ENCODE data around the gene CEP76.
"Not testable (repeated sequence)": the region's sequence is repeated elsewhere in the genome, so short reads cannot be mapped to it uniquely, and the experiment has no call there.

Gene CEP76

DNA sequence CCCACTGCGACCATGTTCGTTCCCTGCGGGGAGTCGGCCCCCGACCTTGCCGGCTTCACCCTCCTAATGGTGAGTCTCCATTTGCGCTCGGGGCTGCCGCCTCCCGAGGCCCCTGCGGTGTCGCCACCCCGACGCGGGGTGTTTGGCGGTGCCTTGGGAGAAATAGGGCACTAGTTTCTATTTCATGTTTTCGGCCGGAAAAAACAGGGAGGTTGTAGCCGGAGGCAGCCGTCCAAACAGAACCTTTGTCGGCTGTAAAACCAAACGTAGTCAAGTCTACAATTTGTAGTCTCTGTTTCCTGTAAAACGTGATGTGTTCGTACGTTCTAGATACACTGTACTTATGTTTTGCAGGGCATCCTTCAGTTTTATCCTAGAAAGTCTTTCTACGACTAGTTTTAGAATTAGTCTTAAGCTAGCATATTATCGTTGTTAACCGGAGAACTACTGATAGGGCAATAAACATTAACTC, 609 bp upstream of the CEP76 start:
- no peak for DNase-seq (ENCODE audit: low read depth in 2 of 2)

DNA sequence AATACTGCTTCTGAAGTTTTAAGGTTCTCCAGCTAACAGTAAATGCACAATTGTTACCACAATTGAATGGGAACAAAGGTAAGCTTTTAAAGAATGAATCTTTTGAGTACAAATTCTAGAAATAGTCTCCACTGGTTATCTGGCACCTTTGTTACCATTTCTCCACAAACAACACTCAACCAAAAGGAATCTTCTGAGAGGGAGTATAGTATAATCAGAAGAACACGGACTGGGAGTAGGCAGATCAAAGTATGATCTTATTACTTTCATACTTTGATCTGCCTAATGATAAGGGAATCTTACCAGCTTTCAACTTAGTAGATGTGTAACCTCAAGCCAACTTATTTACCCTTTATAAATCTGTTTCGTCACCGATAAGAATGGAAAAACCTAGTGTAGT, 1.4 kb downstream of the CEP76 start:
- DNase-seq (ENCODE audit: low read depth in 2 of 2): no peak

DNA sequence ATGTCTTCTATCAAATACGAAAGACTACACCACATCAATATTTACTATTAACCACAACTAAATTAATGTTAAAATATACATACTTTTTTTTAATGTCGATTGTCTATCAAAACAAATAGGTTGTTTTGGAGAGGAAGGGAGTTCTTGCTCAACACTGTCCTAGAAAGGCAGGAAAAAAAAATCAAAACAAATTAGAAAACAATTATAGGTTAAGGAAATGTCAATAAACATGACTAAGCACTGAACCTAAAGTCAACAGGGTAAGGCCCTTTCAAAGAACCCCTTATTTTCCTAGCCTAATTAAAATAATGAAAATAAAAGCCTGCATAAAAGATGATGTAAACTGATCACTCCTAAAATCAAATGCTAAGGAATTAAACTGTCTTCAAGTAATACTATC, 2.8 kb downstream of the CEP76 start:
- DNase-seq (ENCODE audit: low read depth in 2 of 2): no peak

DNA sequence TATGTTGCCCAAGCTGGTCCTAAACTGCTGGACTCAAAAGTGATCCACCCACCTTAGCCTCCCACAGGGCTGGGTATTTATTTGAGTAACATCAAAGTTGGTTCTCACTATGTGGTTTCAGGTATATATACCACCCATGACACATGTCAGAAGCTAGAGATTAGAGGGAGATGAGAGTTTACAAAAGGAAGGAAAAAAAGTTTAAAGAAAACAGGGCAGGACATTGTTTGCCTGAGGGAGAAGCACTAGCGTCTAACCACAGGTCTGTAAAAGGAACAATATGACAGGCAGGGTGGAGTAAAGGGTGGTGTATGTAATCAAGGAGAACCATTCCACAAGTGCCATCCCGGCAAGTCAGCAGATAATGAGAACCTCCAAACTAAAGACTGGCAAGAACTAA, 8.5 kb downstream of the CEP76 start:
- DNase-seq (ENCODE audit: low read depth in 2 of 2): no peak

DNA sequence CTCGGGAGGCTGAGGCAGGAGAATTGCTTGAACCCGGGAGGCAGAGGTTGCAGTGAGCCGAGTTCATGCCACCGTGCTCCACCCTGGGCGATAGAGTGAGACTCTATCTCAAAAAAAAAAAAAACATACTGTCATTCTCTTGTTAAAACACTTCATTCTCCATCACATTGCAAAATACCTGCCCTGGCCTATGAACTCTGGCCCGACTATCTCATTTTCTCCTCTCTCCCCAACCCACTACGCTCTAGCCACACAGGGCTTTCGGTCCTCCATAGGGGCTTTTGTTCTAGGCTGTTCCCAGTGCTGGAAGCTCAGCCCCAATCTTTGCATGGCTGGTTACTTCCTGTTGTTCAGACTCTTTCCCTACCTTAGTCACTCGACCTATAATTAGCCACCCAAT, 10.3 kb downstream of the CEP76 start:
- DNase-seq (ENCODE audit: low read depth in 2 of 2): no peak

DNA sequence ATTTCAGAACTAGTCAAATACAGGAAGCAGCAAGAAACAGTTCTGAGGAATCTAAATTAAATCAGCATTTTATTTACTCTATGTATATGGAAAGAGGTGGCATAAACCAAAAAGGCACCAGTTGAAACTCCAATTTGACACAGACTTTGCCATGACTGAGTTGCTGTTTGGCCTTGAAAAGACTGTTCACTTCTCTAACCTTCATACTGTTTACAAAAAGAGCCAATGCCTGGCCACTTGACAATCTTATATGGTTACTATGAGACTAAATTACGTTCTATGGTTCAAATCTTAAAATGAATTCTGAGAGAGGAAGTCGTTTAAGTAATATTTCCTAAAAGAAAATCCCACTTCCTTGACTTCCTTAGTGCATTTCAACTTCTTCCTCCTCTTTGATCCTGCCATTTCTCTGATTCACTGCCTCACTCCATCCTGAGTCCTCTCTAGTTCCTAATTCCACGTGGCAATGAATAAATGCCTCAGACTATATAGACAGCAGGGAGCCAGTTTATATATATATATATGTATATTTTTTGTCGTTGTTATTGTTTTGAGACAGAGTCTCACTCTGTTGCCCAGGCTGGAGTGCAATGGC, 13.2 kb downstream of the CEP76 start:
- DNase-seq (ENCODE audit: low read depth in 2 of 2): no peak

DNA sequence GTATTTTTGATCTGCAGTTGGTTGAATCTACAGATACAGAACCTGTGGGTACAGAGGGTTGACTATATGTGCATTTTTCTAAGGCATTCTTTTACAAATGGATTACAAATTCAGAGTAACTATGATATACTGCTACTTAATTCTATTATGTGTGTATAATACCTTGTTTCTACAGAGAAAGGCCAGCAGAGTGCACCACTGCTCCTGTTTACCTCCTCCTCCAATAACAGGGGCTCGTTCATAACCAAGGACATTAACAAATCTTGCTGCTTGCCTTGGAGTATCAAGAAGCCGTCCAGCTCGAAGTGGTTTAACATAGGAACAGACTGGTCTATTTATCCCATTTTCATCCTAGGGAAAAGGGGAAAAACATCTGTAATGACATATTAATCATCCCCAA, 16.4 kb downstream of the CEP76 start:
- DNase-seq (ENCODE audit: low read depth in 2 of 2): no peak

DNA sequence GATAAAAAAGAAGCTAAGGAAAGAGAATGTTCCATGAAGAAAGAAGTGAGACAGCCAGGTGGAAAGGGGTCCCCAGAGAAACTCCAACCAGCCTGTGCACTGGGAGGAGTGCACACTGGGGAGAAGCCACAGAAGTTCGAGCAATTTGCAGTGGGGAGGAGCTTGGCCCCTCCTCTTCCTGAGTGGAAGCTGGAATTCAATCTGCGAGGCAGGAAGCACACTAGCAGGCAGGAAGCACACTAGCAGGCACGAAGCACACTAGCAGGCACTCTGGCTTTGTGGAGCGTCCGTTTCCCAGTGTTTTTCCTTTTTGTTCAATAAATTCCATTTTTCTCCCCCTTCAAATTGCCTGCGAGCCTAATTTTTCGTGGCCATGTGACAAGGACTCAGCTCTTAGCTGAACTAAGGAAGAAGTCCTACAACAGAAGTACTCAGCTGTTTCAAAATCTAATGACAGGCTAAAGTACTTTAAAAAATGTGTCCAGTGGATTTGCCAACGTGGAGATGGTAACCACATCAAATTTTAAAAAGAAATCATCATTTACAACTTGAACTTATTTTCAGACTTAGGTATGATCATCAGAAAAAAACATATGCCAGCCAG, 23.2 kb downstream of the CEP76 start:
- no peak for DNase-seq (ENCODE audit: low read depth in 2 of 2)

DNA sequence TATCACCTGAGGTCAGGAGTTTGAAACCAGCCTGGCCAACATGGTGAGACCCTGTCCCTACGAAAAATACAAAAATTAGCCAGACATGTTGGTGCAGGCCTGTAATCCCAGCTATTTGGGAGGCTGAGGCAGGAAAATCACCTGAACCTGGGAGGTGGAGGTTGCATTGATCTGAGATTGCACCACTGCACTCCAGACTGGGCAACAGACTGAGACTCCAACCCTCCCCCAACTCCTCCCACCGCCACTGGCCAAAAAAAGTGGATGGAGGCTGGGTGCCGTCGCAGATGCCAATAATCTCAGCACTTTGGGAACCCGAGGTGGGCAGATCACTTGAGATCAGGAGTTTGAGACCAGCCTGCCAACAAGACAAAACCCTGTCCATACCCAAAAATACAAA, 34.5 kb downstream of the CEP76 start:
- DNase-seq (ENCODE audit: low read depth in 2 of 2): no peak

DNA sequence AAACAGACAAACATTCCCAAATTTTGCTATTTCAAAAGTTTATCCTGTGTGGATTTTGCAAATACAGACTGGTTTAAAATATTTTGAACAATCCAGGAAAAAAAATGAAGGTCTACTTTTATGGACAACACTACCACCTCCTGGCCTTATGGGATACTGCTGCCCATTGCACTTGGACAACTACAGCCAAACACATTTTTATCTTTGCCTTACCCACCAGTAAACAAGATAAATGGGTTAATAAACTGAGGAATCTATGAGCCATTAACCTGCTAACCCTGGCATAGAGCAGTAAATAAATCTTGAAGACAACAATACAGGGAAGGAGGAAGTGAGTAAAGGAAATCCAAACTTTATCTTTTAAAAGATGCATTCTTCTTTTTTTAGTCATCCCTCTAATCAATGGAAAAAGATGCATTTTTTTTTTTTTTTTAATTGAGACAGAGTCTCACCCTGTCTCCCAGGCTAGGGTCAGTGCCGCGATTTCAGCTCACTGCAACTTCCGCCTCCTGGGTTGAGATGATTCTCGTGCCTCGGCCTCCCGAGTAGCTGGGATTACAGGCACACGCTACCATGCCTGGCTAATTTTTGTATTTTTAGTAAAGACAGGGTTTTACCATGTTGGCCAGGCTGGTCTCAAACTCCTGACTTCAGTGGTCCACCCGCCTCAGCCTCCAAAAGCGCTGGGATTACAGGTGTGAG, 42.5 kb downstream of the CEP76 start:
- DNase-seq (ENCODE audit: low read depth in 2 of 2): peak in 1 of 2 donors; percentile 13

DNA sequence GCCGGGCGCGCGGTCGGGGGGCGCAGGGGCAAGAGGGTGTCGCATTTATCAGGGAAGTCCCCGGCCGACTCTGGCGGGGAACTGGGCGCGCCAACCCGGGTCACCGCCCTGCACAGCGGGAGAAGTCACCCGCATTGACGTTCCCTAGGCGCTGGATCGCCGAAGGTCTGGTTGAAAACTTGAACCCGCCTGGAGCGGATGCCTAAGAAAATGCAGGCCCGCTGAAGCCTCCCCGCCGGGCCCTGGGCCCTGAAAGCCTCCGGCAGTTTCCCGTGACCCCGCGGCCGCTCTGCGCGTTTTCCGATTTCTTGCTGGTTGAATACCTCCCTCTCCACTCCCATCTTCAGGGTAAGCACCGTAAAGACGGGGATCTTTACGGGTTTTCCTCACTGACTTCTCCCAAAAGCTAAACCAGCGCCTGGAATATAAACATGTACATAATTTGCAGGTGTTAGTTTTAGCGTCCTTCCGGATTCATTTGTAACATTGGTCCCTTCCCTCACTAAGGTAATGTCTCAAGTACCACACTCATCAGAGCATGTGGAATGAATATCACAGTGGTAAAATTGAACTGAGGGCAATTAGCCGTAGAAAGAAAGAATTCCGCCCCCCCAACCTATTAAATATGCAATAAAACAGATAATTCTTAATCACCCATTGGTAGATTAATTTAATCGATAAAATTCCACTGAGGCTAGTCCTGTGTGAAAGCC, 43.9 kb downstream of the CEP76 start:
- DNase-seq (ENCODE audit: low read depth in 2 of 2): peak in 1 of 2 donors; percentile 9

DNA sequence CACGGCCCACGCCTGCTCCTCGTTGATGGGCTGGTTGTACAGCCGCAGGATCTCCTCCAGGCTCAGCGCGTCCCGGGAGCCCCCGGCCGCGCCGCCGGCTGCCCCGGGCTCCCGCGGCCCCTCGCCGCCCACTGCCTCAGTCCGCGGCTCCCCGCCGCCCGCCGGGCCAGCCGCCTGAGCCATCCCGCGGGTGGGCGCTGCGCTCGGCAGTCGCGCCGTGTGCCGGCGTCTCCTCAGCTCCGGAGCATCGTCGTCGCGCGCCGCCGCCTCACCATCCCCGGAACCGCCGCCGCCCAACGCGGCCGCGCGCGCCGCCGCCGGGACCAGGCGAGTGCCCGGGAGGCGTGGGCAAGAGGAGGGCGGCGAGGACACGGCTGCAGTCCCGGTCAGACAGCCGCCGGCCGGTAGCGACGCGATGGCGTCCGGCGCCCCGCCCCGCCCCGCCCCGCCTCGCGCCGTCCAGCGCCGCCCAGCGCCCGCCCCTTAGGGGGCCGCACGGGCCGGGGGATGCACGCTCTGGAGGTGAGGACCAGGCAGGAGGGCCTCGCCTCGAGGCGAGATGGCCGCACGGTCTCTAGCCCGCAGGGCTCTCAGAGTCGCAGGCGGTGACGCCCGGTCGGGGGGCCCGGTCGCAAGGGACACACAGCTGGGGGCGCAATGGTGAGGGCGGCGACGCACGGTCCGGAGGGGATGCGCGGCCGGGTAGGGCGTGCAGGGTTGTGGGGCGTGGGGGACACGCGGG, 44.7 kb downstream of the CEP76 start, which contains the start of gene SPIRE1:
TSS of gene SPIRE1 (minus strand) at position 424 of the 742 bp plus-strand sequence. CDS start at position 183, 241 bp downstream.
- peak; percentile 22 for DNase-seq (ENCODE audit: low read depth in 2 of 2)

DNA sequence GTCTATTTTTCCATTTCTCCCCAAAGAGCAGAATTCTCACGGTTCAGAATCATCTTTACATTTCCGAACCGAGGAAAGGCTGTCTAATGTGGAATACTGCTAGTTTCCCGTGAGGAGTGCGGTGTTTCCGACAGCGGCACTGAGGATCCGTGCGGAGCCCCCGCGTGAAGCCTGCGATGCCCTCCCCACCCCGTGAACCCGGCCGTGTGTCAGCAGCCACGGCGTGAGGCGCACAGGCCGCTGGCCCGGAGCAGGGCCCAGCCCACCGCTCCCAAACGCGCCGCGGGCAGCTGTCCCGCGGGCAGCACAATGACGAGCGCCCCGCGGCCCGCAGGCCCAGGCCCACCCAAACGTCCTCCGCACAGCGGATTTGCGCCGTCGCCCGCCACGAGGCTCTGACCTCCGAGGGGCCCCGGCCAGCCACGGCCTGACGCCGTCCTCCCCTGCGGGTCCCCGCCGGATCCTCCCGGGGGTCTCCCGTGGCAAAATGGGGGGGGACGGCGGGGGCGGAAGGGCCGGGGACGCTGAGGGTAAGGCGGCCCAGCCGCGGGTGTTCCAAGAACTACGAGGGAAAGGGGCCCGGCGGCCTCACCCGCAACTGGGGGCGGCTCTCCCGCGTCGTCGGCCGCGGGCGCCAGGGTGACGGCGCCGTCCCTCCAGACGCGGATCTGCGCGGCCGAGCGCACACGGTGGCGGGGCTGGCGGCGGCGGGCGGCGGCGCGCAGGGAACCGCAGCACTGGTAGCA, 45.4 kb downstream of the CEP76 start:
- peak; percentile 8 to 11 for DNase-seq (ENCODE audit: low read depth in 2 of 2)

DNA sequence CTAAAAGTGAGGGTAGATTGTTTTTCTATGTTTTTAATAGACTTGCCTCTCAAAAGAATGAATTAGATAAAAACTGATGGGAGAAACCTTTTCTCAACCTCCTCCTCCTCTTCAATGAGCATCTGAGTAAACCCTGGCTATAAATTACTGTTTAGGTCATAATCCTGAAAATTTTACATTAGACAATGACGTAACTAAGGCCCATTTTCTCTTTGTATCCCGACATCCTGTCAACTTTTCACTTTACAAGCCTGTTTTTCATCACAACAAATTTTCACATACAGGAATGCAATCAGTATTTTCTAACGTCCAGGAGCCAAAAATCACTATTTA, 46.0 kb downstream of the CEP76 start:
- no peak for DNase-seq (ENCODE audit: low read depth in 2 of 2)

DNA sequence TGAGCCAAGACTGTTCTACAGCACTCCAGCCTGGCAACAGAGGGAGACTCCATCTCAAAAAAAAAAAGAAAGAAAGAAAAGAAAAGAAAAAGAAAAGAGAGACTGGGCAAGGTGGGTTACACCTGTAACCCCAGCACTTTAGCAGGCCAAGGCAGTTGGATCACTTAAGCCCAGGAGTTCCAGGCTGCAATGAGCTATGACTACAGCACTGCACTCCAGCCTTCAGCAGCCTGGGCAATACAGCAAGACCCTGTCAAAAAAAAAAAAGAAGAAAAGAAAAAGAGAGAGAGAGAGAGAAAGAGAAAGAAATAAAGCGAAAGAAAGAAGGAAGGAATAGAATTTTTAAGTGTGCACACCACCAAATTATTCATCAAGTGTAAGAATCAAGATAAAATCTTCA, 47.6 kb downstream of the CEP76 start:
- DNase-seq (ENCODE audit: low read depth in 2 of 2): no peak

DNA sequence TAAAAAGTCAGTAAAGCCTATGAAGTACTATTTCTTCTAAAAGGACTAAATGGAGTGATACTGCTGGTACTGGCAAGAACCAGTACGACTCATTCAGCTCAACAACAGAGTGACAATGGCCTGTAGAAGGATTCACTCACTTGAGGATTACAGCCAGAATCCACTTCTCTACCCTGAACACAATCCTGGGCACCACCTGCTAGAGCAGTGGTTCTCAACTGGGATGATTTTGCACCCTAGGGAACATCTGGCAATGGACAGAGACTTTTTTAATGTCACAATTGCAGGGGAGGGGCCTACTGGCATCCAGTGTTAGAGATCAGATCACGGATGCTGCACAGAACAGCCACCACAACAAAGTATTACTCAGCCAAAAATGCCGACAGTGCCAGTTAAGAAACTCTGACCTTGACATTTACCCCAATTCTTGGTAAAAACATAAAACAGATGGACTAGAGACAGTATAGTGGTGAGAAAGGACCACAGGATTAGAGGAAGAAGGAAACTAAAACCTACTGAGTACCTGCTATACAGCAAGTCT, 49.6 kb downstream of the CEP76 start:
- DNase-seq (ENCODE audit: low read depth in 2 of 2): no peak

DNA sequence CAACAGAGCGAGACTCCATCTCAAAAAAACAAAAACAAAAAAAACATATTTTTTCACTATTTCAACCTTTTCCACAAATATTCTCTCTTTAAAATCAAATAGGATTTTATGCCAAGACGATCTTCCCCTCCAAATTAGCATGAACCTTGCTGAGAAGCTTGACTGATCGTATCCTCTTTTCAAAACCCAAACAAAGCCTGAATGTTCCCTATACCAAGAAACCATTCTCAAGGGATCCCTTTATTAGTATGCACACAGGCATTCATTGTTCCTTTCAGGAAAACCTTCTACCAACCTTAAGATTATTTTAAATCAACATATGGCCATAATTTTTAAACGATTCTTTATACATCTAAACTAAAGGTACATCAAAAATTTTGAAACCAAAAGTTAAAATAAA, 50.9 kb downstream of the CEP76 start:
- DNase-seq (ENCODE audit: low read depth in 2 of 2): no peak

DNA sequence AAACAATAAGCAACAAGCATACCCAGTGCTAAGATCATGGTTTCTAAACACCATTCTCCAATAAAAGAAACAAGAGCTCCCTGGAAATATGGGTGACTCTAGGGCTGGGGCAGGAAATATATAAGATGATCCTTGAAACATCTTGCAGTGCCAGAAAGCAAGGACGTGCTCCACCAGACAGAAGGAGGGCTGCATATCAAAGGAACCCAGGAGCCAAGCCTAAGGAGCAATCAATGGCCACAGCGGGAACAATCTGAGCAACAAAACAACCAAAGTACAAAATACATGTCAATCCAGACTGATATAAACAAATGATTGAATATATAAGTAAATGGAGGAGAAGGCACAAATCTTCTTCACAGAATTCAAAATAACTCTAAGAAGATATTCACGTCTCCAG, 54.8 kb downstream of the CEP76 start:
- no peak for DNase-seq (ENCODE audit: low read depth in 2 of 2)

DNA sequence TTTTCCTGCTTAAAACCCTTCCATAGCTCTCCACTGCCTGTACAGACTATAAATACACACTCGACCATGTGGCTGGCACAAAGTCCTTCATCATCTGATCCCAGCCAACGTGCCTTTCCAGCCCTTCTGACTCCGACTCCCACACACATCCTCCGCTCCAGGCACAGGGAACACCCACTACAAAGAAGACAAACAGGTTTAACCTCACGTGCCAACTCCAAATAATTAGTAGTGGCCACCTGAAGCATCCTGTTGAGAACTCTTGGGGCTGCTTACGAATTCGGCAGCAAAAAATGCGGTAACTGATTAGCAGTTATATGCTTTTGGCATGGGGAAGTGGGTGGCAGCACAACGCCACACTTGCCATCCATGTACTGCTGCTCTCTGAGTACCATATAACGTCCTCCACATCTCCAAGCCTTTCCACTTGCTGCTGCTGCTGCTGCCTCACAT, 56.7 kb downstream of the CEP76 start:
- DNase-seq (ENCODE audit: low read depth in 2 of 2): no peak

DNA sequence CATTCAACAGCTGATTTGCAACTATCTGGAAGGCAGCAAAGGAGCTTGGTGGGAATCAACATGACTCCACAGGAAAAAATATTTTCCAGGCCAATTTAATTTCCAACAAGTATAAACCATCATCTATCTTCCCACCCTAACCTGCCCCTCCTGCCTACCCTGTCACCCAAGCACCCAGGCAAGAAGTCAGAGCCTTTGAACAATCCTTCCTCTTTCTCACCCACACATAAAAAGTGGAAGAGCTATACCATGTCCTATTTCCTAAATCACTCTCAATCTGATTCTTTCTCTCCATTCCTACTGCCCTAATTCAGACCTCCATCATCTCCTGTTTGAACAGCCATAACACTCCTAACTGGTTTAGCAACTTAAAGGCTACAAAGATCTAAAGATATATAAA, 57.3 kb downstream of the CEP76 start:
- DNase-seq (ENCODE audit: low read depth in 2 of 2): no peak

DNA sequence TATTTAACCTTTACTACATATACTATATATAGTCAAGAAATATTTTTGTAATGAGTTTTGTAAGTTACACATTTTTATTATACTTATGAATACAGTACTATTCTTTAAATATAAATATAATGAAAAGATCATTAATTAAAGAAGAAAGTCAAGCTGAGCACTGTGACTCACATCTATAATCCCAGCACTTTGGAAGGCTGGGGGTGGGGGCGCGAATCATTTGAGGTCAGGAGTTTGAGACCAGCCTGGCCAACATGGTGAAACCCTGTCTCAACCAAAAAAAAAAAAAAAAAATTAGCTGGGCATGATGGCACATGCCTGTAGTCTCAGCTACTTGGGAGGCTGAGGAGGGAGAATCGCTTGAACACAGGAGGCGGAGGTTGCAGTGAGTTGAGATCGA, 58.8 kb downstream of the CEP76 start:
- not testable (repeated sequence) for DNase-seq (ENCODE audit: low read depth in 2 of 2)

All from stimulated activated CD8-positive, alpha-beta memory T cell treated with anti-CD3 and anti-CD28 coated beads, Interleukin-2, amount 100 ng/mL, for 48 hours (primary cell).